ENCODE measurements around the gene ACSF2.
"Not testable (repeated sequence)": the region's sequence is repeated elsewhere in the genome, so short reads cannot be mapped to it uniquely, and the experiment has no call there.

ACSF2 gene

GRCh38 chr17:50420419-50421112 is 5.5 kb upstream of the ACSF2 start:
- no peaks in the 10 kb centered on the region for H3K4me1 ChIP-seq (ENCODE audit: control insufficient read depth, insufficient read depth, low read length)
- no peak overlapping the region for H3K9ac ChIP-seq (ENCODE audit: low read length)
- no peak overlapping the region for H3K27ac ChIP-seq (ENCODE audit: low read depth, low read length)
- H3K27me3 ChIP-seq (ENCODE audit: control insufficient read depth, insufficient read depth, low read length): no peaks in the 10 kb centered on the region
- no peaks in the 10 kb centered on the region for H3K36me3 ChIP-seq (ENCODE audit: control insufficient read depth, insufficient read depth, low read length)
- H3K4me3 ChIP-seq (ENCODE audit: low read length): peak overlapping the region; percentile 15

DNA sequence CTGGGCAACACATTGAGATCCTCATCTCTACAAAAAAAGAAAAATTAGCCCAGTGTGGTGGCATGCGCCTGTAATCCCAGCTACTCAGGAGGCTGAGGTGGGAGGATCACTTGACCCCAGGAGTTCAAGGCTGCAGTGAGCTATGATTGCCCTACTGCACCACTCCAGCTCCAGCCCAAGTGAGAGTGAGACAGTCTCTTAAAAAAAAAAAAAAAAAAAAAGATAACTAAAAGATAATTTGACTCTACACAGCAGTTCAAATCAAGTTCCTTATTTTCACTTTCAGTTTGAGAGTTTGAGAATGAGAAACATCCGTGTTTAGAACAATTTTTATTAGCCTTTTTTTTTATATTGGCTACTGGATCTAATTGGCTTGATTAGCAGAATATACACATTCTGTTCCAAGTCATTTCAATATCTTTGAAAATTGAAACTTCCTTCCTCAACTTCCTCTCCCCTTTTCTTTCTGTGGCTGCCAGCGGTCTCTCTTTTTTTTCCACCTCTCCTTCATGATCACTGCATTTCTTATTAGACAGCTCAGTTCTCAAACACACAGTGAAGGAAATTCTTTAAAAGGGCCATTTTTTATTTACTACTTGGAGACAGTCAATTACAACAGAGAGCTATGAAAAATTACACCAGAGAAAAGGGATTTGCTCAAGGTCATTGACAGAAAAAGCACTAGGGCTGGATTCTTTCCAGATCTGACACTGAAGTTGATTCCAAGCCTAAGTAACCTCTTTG is 4.5 kb upstream of the ACSF2 start:
- Histone ChIP-seq H3K36me3 (ENCODE audit: control insufficient read depth, insufficient read depth, low read length) (no peaks in the 10 kb centered on the region), H3K9ac (ENCODE audit: low read length) (no peak overlapping the region), H3K4me1 (ENCODE audit: control insufficient read depth, insufficient read depth, low read length) (no peaks in the 10 kb centered on the region)

DNA sequence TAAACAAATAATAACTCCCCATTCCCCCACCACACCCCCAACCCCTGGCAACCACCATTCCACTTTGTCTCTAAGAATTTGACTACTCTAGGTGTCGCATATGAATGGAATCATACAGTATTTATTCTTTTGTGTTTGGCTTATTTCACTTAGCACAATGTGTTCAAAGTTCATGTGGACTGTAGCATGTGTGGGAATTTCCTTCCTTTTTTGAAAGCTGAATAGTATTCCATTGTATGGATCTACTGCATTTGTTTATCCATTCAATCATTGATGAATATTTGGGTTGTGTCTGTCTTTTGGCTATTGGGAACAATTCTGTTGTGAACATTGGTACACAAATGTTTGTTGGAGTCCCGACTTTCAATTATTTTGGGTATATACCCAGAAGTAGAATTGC is 3.3 kb upstream of the ACSF2 start:
- H3K4me1 ChIP-seq (ENCODE audit: control insufficient read depth, insufficient read depth, low read length): no peaks in the 10 kb centered on the region
- no peak overlapping the region for H3K9ac ChIP-seq (ENCODE audit: low read length)

More for the DNA sequence above, 4.5 kb upstream of the ACSF2 start:
- Histone ChIP-seq H3K4me3 (ENCODE audit: low read length) (peak overlapping the region; percentile 25), H3K27ac (ENCODE audit: low read depth, low read length) (no peak overlapping the region), H3K27me3 (ENCODE audit: control insufficient read depth, insufficient read depth, low read length) (no peaks in the 10 kb centered on the region)

GRCh38 chr17:50423553-50424159 is 2.4 kb upstream of the ACSF2 start:
- no peak overlapping the region for H3K27ac ChIP-seq (ENCODE audit: low read depth, low read length)
- H3K9ac ChIP-seq (ENCODE audit: low read length): no peak overlapping the region
- no peaks in the 10 kb centered on the region for H3K27me3 ChIP-seq (ENCODE audit: control insufficient read depth, insufficient read depth, low read length)
- no peaks in the 10 kb centered on the region for H3K4me1 ChIP-seq (ENCODE audit: control insufficient read depth, insufficient read depth, low read length)
- no peaks in the 10 kb centered on the region for H3K36me3 ChIP-seq (ENCODE audit: control insufficient read depth, insufficient read depth, low read length)
- H3K4me3 ChIP-seq (ENCODE audit: low read length): no peak overlapping the region

More for the DNA sequence above, 3.3 kb upstream of the ACSF2 start:
- Histone ChIP-seq H3K27me3 (ENCODE audit: control insufficient read depth, insufficient read depth, low read length) (no peaks in the 10 kb centered on the region), H3K36me3 (ENCODE audit: control insufficient read depth, insufficient read depth, low read length) (no peaks in the 10 kb centered on the region), H3K4me3 (ENCODE audit: low read length) (no peak overlapping the region), H3K27ac (ENCODE audit: low read depth, low read length) (no peak overlapping the region)

- H3K4me3 ChIP-seq (ENCODE audit: low read length): no peak overlapping the region
- H3K9ac ChIP-seq (ENCODE audit: low read length): no peak overlapping the region
- H3K27ac ChIP-seq (ENCODE audit: low read depth, low read length): no peak overlapping the region
- H3K4me1 ChIP-seq (ENCODE audit: control insufficient read depth, insufficient read depth, low read length): no peaks in the 10 kb centered on the region
- no peaks in the 10 kb centered on the region for H3K36me3 ChIP-seq (ENCODE audit: control insufficient read depth, insufficient read depth, low read length)
- H3K27me3 ChIP-seq (ENCODE audit: control insufficient read depth, insufficient read depth, low read length): no peaks in the 10 kb centered on the region
Observed at GRCh38 chr17:50424246-50424995, 1.6 kb upstream of the ACSF2 start.

GRCh38 chr17:50424996-50425681 is 879 bp upstream of the ACSF2 start:
- H3K27ac ChIP-seq (ENCODE audit: low read depth, low read length): no peak overlapping the region
- no peaks in the 10 kb centered on the region for H3K27me3 ChIP-seq (ENCODE audit: control insufficient read depth, insufficient read depth, low read length)
- peak overlapping the region; percentile 19 for H3K9ac ChIP-seq (ENCODE audit: low read length)
- H3K36me3 ChIP-seq (ENCODE audit: control insufficient read depth, insufficient read depth, low read length): no peaks in the 10 kb centered on the region
- H3K4me3 ChIP-seq (ENCODE audit: low read length): peak overlapping the region; percentile 74
- no peaks in the 10 kb centered on the region for H3K4me1 ChIP-seq (ENCODE audit: control insufficient read depth, insufficient read depth, low read length)

DNA sequence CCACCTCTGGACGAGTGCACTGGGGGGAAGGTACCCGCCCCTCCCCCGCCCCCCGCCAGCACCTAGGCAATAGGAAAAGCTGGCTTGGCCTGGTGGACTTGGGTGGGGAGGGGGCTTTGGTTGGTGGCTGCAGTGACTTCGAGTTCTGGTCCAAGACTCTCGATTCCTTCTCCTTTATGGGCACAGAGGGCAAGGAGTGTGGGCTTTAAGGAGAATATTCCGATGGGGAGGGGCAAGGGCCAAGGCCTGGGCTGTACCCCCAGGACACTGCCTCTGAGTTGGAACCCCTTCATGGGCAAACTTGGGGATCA is 409 bp downstream of the ACSF2 start:
- H3K4me1 ChIP-seq (ENCODE audit: control insufficient read depth, insufficient read depth, low read length): no peaks in the 10 kb centered on the region
- H3K9ac ChIP-seq (ENCODE audit: low read length): peak overlapping the region; percentile 8
- no peaks in the 10 kb centered on the region for H3K36me3 ChIP-seq (ENCODE audit: control insufficient read depth, insufficient read depth, low read length)
- H3K4me3 ChIP-seq (ENCODE audit: low read length): peak overlapping the region; percentile 70
- H3K27ac ChIP-seq (ENCODE audit: low read depth, low read length): peak overlapping the region; percentile 38
- H3K27me3 ChIP-seq (ENCODE audit: control insufficient read depth, insufficient read depth, low read length): no peaks in the 10 kb centered on the region

DNA sequence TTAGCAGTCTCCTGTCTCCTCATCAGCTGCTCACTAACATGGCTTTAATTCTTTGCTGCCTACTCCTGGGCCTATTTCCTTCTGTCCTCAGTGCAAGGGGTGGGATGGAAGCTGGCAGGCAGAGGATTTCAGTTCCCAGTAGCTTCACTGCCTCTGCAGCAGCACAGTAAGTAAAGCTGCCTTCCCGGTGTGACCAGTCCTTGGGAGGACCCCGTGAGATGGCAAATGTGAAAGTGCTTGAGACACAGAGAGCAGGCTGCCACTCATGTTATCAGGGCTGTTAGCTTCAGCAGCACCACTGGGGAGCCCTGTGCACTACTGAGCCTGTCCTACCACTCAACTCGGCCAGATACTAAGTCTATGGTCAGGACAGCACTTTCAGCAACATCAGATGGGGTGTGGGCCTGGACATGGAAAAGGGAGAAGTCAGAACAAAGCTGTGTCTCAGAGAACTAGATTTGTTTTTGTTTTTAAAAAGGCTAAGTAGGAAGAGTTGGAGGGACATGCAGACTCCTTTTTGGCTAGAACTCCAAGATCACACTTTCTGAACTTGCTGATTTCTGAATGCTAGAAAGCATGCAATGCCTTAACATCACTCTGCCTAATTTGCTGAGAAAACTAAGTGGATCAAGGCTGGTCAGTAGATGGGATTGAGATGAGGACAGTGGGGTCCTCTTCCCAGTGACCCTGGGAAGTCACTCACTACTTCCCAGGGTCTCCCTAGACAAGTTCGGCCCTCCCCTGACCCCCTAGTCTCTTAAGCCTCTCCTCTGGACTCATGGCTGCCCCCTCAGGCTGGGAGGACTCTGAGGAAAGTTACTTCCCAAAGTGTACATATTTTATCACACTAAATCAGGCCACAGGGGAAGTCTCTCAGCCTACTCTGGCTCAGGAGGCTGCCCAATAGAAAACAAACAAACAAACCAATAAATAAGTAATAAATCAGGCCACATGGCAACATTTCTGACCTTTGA is 1.1 kb downstream of the ACSF2 start:
- Histone ChIP-seq H3K9ac (ENCODE audit: low read length) (peak overlapping the region; percentile 8), H3K27me3 (ENCODE audit: control insufficient read depth, insufficient read depth, low read length) (no peaks in the 10 kb centered on the region), H3K27ac (ENCODE audit: low read depth, low read length) (peak overlapping the region; percentile 38), H3K4me1 (ENCODE audit: control insufficient read depth, insufficient read depth, low read length) (no peaks in the 10 kb centered on the region), H3K4me3 (ENCODE audit: low read length) (peak overlapping the region; percentile 70), H3K36me3 (ENCODE audit: control insufficient read depth, insufficient read depth, low read length) (no peaks in the 10 kb centered on the region)

DNA sequence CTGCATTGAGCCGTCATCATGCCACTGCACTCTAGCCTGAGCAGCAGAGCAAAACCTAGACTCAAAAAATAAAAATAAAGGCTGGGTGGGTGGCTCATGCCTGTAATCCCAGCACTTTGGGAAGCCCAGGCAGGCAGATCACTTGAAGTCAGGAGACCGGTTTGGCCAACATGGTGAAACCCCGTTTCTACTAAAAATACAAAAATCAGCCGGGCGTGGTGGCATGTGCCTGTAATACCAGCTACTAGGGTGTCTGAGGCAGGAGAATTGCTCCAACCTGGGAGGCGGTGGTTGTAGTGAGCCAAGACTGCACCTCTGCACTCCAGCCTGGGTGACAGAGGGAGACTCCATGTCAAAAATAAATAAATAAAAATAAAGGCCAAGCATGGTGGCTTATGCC is 2.1 kb downstream of the ACSF2 start:
- not testable (repeated sequence) for H3K4me3 ChIP-seq (ENCODE audit: low read length); H3K4me1 ChIP-seq (ENCODE audit: control insufficient read depth, insufficient read depth, low read length); H3K27me3 ChIP-seq (ENCODE audit: control insufficient read depth, insufficient read depth, low read length); H3K36me3 ChIP-seq (ENCODE audit: control insufficient read depth, insufficient read depth, low read length); H3K9ac ChIP-seq (ENCODE audit: low read length); H3K27ac ChIP-seq (ENCODE audit: low read depth, low read length)

DNA sequence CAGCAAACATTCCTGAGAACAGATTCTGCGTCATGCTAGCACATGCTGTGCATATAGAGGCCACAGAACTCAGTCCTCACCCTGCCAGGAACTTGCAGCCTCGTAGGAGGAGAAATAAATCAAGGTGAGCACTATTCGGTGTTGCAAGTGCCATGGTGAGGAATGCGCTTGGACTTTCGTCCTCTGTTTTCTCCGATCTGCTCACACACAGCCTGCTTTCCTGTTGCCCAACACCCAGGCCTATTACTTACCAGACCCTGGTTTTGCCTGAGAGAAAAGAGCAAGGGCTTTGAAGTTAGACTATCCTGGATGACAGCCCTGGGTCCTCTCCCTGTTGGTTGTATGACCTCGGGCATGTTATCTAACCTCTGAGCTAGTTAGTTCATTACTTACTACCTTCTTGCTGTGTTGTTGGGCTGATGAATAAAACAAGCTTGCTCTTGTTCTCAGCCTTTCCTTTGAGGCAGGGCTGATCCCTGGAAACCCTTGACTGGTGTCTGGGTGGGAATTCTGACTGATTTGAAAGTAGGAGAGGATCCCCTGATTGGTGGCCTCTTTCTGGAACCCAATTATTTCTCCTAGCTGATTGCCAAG is 2.9 kb downstream of the ACSF2 start:
- H3K36me3 ChIP-seq (ENCODE audit: control insufficient read depth, insufficient read depth, low read length): no peaks in the 10 kb centered on the region
- H3K4me3 ChIP-seq (ENCODE audit: low read length): no peak overlapping the region
- H3K27ac ChIP-seq (ENCODE audit: low read depth, low read length): no peak overlapping the region
- H3K9ac ChIP-seq (ENCODE audit: low read length): no peak overlapping the region
- H3K4me1 ChIP-seq (ENCODE audit: control insufficient read depth, insufficient read depth, low read length): no peaks in the 10 kb centered on the region
- H3K27me3 ChIP-seq (ENCODE audit: control insufficient read depth, insufficient read depth, low read length): no peaks in the 10 kb centered on the region

- H3K4me3 ChIP-seq (ENCODE audit: low read length): no peak overlapping the region
- no peaks in the 10 kb centered on the region for H3K4me1 ChIP-seq (ENCODE audit: control insufficient read depth, insufficient read depth, low read length)
- H3K9ac ChIP-seq (ENCODE audit: low read length): no peak overlapping the region
- no peaks in the 10 kb centered on the region for H3K36me3 ChIP-seq (ENCODE audit: control insufficient read depth, insufficient read depth, low read length)
- H3K27me3 ChIP-seq (ENCODE audit: control insufficient read depth, insufficient read depth, low read length): no peaks in the 10 kb centered on the region
- H3K27ac ChIP-seq (ENCODE audit: low read depth, low read length): no peak overlapping the region
Observed at GRCh38 chr17:50429793-50430192, 3.8 kb downstream of the ACSF2 start.
